B cell (primary cell): Measurements from ENCODE around the gene CAPG.

Source experiments
- CTCF ChIP-seq: fragments of 200-600 bp; IDR thresholded peaks from one replicate; pipeline ENCODE4 v1.8.0; 2022; ENCODE audit warnings: antibody characterized with exemption, mild to moderate bottlenecking
- EZH2 ChIP-seq: IDR thresholded peaks from 2 replicates; pipeline ENCODE4 v1.6.1; 2012; ENCODE audit warnings: borderline replicate concordance, low read depth, mild to moderate bottlenecking, moderate library complexity, low read length; ENCODE audit not compliant: insufficient read depth, poor library complexity, severe bottlenecking

- no peak for TF ChIP-seq CTCF
- no peak for TF ChIP-seq EZH2
Observed at GRCh38 chr2:85385746-85386145, 24.4 kb downstream of the CAPG start.
